Gastroesophageal sphincter (tissue), 3 donors: ENCODE measurements around the gene CP.

ENCODE experiments used
- CTCF ChIP-seq, 4 experiments: fragments of 200-600 bp in 2 of 4; fragments of 450-650 bp in 2 of 4; sonication (generic) in 1 of 4; IDR thresholded peaks; one replicate each; pipeline ENCODE4 v1.5.1; 2017 to 2019; ENCODE audit warnings: antibody characterized with exemption in 4 of 4, mild to moderate bottlenecking in 2 of 4, moderate library complexity in 2 of 4
- POLR2A ChIP-seq, 2 donors: fragments of 450-650 bp; IDR thresholded peaks; one replicate each; pipeline ENCODE4 v1.6.1; 2017; ENCODE audit warnings: antibody characterized with exemption in 2 of 2, mild to moderate bottlenecking in 2 of 2, moderate library complexity in 1 of 2
- POLR2AphosphoS5 ChIP-seq: sonication (generic); formaldehyde crosslinking; IDR thresholded peaks from one replicate; pipeline ENCODE4 v1.6.1; 2017; ENCODE audit warnings: antibody characterized with exemption

GRCh38 chr3:149195221-149195620, 26.4 kb downstream of the CP start:
- TF ChIP-seq CTCF (IDR thresholded peaks at IDR 0.05) (no peak), POLR2AphosphoS5 (no peak), POLR2A (IDR thresholded peaks at IDR 0.05) (no peak)
